Endodermal cell (in vitro differentiated cells): ENCODE data around the gene NBAS. TPM values are rescaled to one million over a fixed set of nuclear protein-coding genes. Genes with fewer than 3 reads are reported as not detected.

ENCODE experiments used
- DNase-seq: peaks from one replicate; pipeline ENCODE4 v3.0.0-alpha.2; 2017
- H3K27ac ChIP-seq: 2 replicates; pipeline ENCODE4 v1.5.1; 2013; ENCODE audit warnings: mild to moderate bottlenecking, low read depth, low read length, moderate library complexity
- H3K27me3 ChIP-seq: 2 replicates; pipeline ENCODE4 v1.6.1; 2013; ENCODE audit warnings: mild to moderate bottlenecking, low read length, moderate library complexity; ENCODE audit not compliant: insufficient read depth, control insufficient read depth, poor library complexity, severe bottlenecking
- H3K36me3 ChIP-seq: 2 replicates; pipeline ENCODE4 v1.7.0; 2013; ENCODE audit warnings: mild to moderate bottlenecking, low read length, moderate library complexity; ENCODE audit not compliant: control insufficient read depth, insufficient read depth
- H3K4me1 ChIP-seq: one replicate; pipeline ENCODE4 v1.7.0; 2013; ENCODE audit warnings: low read length; ENCODE audit not compliant: control insufficient read depth, insufficient read depth
- H3K4me3 ChIP-seq: 2 replicates; pipeline ENCODE4 v1.5.1; 2013; ENCODE audit warnings: mild to moderate bottlenecking, low read length, moderate library complexity
- H3K9ac ChIP-seq: 2 replicates; pipeline ENCODE4 v1.6.1; 2013; ENCODE audit warnings: mild to moderate bottlenecking, low read length, moderate library complexity; ENCODE audit not compliant: poor library complexity, severe bottlenecking; ENCODE audit errors: extremely low read depth
- H3K9me3 ChIP-seq: 2 replicates; pipeline ENCODE4 v1.6.1; 2013; ENCODE audit warnings: mild to moderate bottlenecking, low read length, moderate library complexity; ENCODE audit not compliant: control insufficient read depth
- H3K27ac Mint-ChIP-seq: 2 replicates; pipeline ENCODE4 v1.8.0; 2020; ENCODE audit warnings: mixed read lengths
- H3K27me3 Mint-ChIP-seq: 2 replicates; pipeline ENCODE4 v1.8.0; 2021; ENCODE audit warnings: mild to moderate bottlenecking, mixed read lengths; ENCODE audit not compliant: insufficient read depth
- H3K36me3 Mint-ChIP-seq: 2 replicates; pipeline ENCODE4 v1.8.0; 2020; ENCODE audit warnings: low read depth, mixed read lengths
- H3K4me1 Mint-ChIP-seq: 2 replicates; pipeline ENCODE4 v1.8.0; 2020; ENCODE audit warnings: mixed read lengths
- H3K4me3 Mint-ChIP-seq: 2 replicates; pipeline ENCODE4 v1.8.0; 2020; ENCODE audit warnings: mild to moderate bottlenecking, moderate library complexity, mixed read lengths
- H3K9me3 Mint-ChIP-seq: 2 replicates; pipeline ENCODE4 v1.8.0; 2020; ENCODE audit warnings: mild to moderate bottlenecking, mixed read lengths
- CTCF ChIP-seq: fragments of 200-600 bp; sonication (generic); conservative IDR thresholded peaks from 2 replicates; pipeline ENCODE4 v1.5.0; 2021; ENCODE audit warnings: antibody characterized with exemption, mild to moderate bottlenecking
- WGBS, 2 experiments: methylation state at CpG; one replicate each; pipeline versions ENCODE4 v1.1.5 to v1.1.7; 2013; ENCODE audit warnings: missing lambda C conversion rate in 2 of 2, mixed read lengths in 1 of 2; ENCODE audit not compliant: insufficient coverage in 1 of 2, insufficient read length in 1 of 2; 5-methylcytosine and 5-hydroxymethylcytosine counted together
- total RNA-seq, 2 donors: library from RNA; stranded (reverse); fragmentation: NEBNext Ultra II Directional in 1 of 2; extraction: Animal tissue kit (Norgen Biotek cat#: 25700) in 1 of 2; gene quantifications; 2 replicates in 1 of 2; 3 replicates in 1 of 2; pipeline ENCODE4 v1.2.1, GENCODE V29; 2021

The NBAS gene
- total RNA-seq, 2 donors from 2014 or later, result 47.4 to 54.7 TPM

GRCh38 chr2:15565392-15565791, 4.3 kb upstream of the NBAS start:
- no peaks in the 10 kb centered on the region for H3K4me1 ChIP-seq
- TF ChIP-seq CTCF, result no peak
- Mint-ChIP-seq H3K4me1 (peaks cover 14% of the 10 kb centered on the region), H3K4me3 (no peak overlapping the region), H3K9me3 (no peaks in the 10 kb centered on the region), H3K27ac (no peak overlapping the region), H3K27me3 (peaks cover 9% of the 10 kb centered on the region), H3K36me3 (no peaks in the 10 kb centered on the region)
- no peak overlapping the region for H3K9ac ChIP-seq
- peaks cover 11% of the 10 kb centered on the region for H3K27me3 ChIP-seq
- no peaks in the 10 kb centered on the region for H3K9me3 ChIP-seq
- no peak overlapping the region for H3K27ac ChIP-seq
- no peak overlapping the region for H3K4me3 ChIP-seq
- no peaks in the 10 kb centered on the region for H3K36me3 ChIP-seq
- WGBS, 2 experiments, result 83 to 93% methylated on average over 3 of the region's 3 CpGs
- no peak for DNase-seq

- Mint-ChIP-seq H3K36me3 (no peaks in the 10 kb centered on the region), H3K4me3 (no peak overlapping the region), H3K27ac (no peak overlapping the region), H3K4me1 (peaks cover 22% of the 10 kb centered on the region), H3K27me3 (peaks cover 9% of the 10 kb centered on the region), H3K9me3 (no peaks in the 10 kb centered on the region)
- Histone ChIP-seq H3K36me3 (no peaks in the 10 kb centered on the region), H3K9me3 (no peaks in the 10 kb centered on the region), H3K4me1 (no peaks in the 10 kb centered on the region), H3K27me3 (peaks cover 11% of the 10 kb centered on the region), H3K4me3 (no peak overlapping the region), H3K9ac (no peak overlapping the region), H3K27ac (no peak overlapping the region)
- no peak for TF ChIP-seq CTCF
- DNase-seq, result no peak
- 85 to 94% methylated on average over 5 to 9 of the region's 9 CpGs for WGBS, 2 experiments
Measured at GRCh38 chr2:15563227-15564100, 2.3 kb upstream of the NBAS start.

GRCh38 chr2:15562354-15563031, 1.4 kb upstream of the NBAS start:
- H3K27ac ChIP-seq, result peak overlapping the region; percentile 96
- H3K27ac Mint-ChIP-seq, result no peak overlapping the region

More at GRCh38 chr2:15562354-15563031, 1.4 kb upstream of the NBAS start:
- 91 to 94% methylated on average over 3 of the region's 6 CpGs for WGBS, 2 experiments
- no peak for TF ChIP-seq CTCF
- peaks cover 11% of the 10 kb centered on the region for H3K27me3 ChIP-seq
- peaks cover 28% of the 10 kb centered on the region for H3K4me1 Mint-ChIP-seq
- H3K4me1 ChIP-seq, result no peaks in the 10 kb centered on the region
- H3K27me3 Mint-ChIP-seq, result peaks cover 9% of the 10 kb centered on the region
- H3K36me3 Mint-ChIP-seq, result no peaks in the 10 kb centered on the region
- no peaks in the 10 kb centered on the region for H3K36me3 ChIP-seq
- DNase-seq, result no peak
- H3K9me3 ChIP-seq, result no peaks in the 10 kb centered on the region
- peak overlapping the region; percentile 93 for H3K4me3 ChIP-seq
- H3K9ac ChIP-seq, result no peak overlapping the region
- no peak overlapping the region for H3K4me3 Mint-ChIP-seq
- H3K9me3 Mint-ChIP-seq, result no peaks in the 10 kb centered on the region
